ENCODE results near the gene FMNL1. TPM values are rescaled to one million over a fixed set of nuclear protein-coding genes. Genes with fewer than 3 reads are reported as not detected.

FMNL1 gene
- total and polyA plus RNA-seq, 8 donors, result 4.5 to 34.5 (median 10.0) TPM

DNA sequence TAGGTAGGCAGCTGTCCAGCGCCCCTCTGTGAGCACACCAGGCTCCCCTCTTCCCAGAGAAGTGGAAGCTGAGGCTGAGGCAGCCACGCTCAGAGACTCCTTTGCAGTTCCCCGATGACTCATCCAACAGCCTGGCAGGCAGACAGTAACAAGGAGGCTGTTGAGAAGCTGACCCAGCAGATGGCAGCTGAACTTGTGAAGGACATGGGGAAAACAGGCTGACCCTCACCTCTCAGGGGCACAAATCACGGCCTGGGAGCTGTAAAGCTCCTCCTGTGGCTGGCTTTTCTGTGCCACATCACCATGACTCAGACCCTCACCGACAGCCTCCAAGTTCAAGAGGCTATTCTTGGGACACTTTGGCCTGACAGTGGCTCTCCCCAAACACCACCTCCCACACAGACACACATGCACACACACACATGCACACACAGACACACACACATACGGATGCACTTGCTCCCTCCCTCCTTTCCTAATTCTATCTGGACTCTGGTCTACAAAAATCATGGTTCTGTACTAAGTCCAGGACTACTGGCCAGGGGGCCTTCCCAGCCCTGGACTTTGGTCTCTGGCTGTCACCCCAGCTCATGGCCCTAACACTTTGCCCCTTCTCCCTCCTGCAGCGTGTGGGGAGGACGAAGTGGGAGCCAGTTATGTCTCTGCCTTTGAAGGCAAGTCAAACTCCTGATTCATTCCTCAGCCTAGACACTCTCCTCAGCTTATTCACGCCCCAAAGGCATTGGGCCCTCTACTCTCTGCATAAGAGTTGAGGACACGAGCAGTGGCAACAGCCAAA lies 71.9 kb downstream of the FMNL1 start:
- Histone ChIP-seq H3K9me3 (no peaks in the 10 kb centered on the region), H3K27me3 (no peaks in the 10 kb centered on the region), H3K36me3 (peaks cover 10 to 19% (median 19%) of the 10 kb centered on the region in 4 donors), H3K4me1 (peaks cover 93 to 100% (median 98%) of the 10 kb centered on the region in 4 donors), H3K27ac (peak overlapping the region; percentile 65 to 88 (median 85)), H3K4me3 (no peak overlapping the region)
- TF ChIP-seq, protein P1, sequence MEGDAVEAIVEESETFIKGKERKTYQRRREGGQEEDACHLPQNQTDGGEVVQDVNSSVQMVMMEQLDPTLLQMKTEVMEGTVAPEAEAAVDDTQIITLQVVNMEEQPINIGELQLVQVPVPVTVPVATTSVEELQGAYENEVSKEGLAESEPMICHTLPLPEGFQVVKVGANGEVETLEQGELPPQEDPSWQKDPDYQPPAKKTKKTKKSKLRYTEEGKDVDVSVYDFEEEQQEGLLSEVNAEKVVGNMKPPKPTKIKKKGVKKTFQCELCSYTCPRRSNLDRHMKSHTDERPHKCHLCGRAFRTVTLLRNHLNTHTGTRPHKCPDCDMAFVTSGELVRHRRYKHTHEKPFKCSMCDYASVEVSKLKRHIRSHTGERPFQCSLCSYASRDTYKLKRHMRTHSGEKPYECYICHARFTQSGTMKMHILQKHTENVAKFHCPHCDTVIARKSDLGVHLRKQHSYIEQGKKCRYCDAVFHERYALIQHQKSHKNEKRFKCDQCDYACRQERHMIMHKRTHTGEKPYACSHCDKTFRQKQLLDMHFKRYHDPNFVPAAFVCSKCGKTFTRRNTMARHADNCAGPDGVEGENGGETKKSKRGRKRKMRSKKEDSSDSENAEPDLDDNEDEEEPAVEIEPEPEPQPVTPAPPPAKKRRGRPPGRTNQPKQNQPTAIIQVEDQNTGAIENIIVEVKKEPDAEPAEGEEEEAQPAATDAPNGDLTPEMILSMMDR (IDR thresholded peaks at IDR 0.05), result no peak
- peak in 2 of 3 donors; percentile 22 to 87 for TF ChIP-seq POLR2AphosphoS5 (IDR thresholded peaks at IDR 0.05)
- intact Hi-C loops (cut with DNase I; ENCODE audit: low total_unique reads), result no loop called here
- WGBS, 5 donors, result 24 to 35% (median 29%) methylated on average over 10 of the region's 10 CpGs
- peak; percentile 77 to 78 for DNase-seq

DNA sequence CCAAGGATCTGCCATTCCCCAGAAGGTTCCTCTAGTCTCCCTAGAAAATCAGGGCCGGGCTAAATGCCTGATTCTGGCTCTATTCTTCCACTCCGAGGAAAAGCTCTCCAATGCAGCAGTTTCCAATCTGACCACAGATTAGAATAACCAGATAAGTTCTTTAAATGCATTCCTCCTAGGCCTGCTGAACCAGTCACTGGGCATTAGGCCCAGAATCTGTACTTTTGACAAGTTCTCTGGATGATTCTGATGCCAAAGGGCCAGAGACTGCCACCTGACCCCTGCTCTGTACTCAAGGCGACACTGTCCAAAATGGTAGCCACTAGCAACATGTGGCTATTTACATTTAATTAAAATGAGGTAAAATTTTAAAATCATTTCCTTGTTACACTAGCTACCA lies 72.8 kb downstream of the FMNL1 start:
- Histone ChIP-seq H3K4me3 (no peak overlapping the region), H3K36me3 (peaks cover 9 to 11% (median 10%) of the 10 kb centered on the region in 4 donors), H3K27ac (peak overlapping the region; percentile 65 to 88 (median 85)), H3K9me3 (no peaks in the 10 kb centered on the region), H3K4me1 (peaks cover 93 to 100% (median 98%) of the 10 kb centered on the region in 4 donors), H3K27me3 (no peaks in the 10 kb centered on the region)
- 14 to 23% (median 20%) methylated on average over 3 of the region's 3 CpGs for WGBS, 5 donors
- DNase-seq, result peak; percentile 77 to 80
- no peak for TF ChIP-seq EP300 (IDR thresholded peaks at IDR 0.05)
- TF ChIP-seq, protein P1 (IDR thresholded peaks at IDR 0.05), result peak in 1 of 7 experiments; percentile 5
- TF ChIP-seq POLR2A (IDR thresholded peaks at IDR 0.05), result no peak
- peak; percentile 27 to 79 (median 49) for TF ChIP-seq POLR2AphosphoS5 (IDR thresholded peaks at IDR 0.05)
- intact Hi-C loops (cut with DNase I; ENCODE audit: low total_unique reads), result no loop called here

DNA sequence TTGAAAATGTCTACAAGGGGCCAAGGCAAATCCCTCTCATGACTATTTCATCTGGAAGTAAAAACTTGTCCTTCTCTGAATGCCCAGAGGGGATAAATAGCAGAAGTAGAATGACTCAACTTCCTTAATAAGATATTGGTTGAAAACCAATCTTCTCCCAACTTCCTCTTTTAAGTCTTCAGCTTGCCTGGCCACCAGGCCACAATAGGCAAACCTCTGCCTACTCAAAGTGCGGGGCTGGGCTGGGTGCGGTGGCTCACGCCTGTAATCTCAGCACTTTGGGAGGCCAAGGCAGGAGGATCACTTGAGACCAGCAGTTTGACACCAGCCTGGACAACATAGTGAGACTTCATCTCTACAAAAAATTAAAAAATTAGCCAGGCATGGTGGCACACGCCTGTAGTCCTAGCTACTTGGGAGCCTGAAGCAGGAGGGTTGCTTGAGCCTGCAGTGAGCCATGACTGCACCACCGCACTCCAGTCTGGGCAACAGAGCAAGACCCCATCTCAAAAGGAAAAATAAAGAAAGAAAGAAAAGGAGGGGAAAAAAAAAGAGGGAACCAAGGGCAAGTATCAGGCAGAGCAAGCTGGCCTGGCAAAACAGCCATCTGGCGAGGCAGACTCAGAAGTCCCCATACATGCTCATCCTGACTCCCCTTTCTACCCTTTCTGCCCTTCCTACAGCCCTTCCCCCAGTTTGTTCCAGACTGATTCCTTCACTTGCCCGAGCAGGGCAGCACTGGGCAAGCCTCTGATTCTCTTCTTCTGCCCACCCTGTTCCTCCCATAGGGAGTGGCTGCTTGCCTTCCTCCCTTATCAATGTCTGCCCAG lies 74.5 kb downstream of the FMNL1 start:
- DNase-seq, result peak in 1 of 2 donors; percentile 19
- 69 to 84% (median 80%) methylated on average over 7 of the region's 7 CpGs for WGBS, 5 donors
- Histone ChIP-seq H3K27ac (peak overlapping the region; percentile 32 to 88 (median 85)), H3K9me3 (no peaks in the 10 kb centered on the region), H3K36me3 (no peaks in the 10 kb centered on the region), H3K4me3 (no peak overlapping the region), H3K27me3 (no peaks in the 10 kb centered on the region), H3K4me1 (peaks cover 90 to 100% (median 98%) of the 10 kb centered on the region in 4 donors)
- no peak for TF ChIP-seq POLR2AphosphoS5 (IDR thresholded peaks at IDR 0.05)
- TF ChIP-seq EP300 (IDR thresholded peaks at IDR 0.05), result no peak
- no peak for TF ChIP-seq POLR2A (IDR thresholded peaks at IDR 0.05)
- TF ChIP-seq, protein P1 (IDR thresholded peaks at IDR 0.05), result no peak
- intact Hi-C loops (cut with DNase I; ENCODE audit: low total_unique reads), result no loop called here

DNA sequence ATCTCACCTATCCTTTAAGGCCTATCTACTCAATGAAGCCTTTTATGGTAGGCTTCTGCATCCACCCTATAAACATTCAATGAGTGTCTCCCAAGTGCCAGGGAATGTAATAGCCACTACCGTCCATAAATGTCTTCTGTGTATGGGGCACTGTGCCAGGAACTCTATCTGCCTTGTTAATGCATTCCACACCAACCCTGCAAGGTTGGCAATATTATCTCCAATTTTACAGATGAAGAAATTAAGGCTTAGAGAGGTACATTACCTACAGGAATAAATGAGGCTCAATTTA lies 75.1 kb downstream of the FMNL1 start:
- TF ChIP-seq POLR2AphosphoS5 (IDR thresholded peaks at IDR 0.05) (no peak), POLR2A (IDR thresholded peaks at IDR 0.05) (no peak), EP300 (IDR thresholded peaks at IDR 0.05) (no peak)
- TF ChIP-seq, protein P1 (IDR thresholded peaks at IDR 0.05), result no peak
- WGBS, 5 donors, result 14 to 28% (median 17%) methylated on average over 1 of the region's 1 CpG
- H3K4me3 ChIP-seq, result no peak overlapping the region
- H3K27me3 ChIP-seq, result no peaks in the 10 kb centered on the region
- DNase-seq, result peak in 1 of 2 donors; percentile 52
- peaks cover 84 to 99% (median 94%) of the 10 kb centered on the region in 4 donors for H3K4me1 ChIP-seq
- peak overlapping the region; percentile 32 to 88 (median 85) for H3K27ac ChIP-seq
- no peaks in the 10 kb centered on the region for H3K36me3 ChIP-seq
- intact Hi-C loops (cut with DNase I; ENCODE audit: low total_unique reads), result no loop called here
- no peaks in the 10 kb centered on the region for H3K9me3 ChIP-seq

All from stomach (tissue), 9 donors.